OCI-LY1 (cell line): ENCODE data around the gene SLC50A1.
"Not testable (repeated sequence)": the region's sequence is repeated elsewhere in the genome, so short reads cannot be mapped to it uniquely, and the experiment has no call there.

Source experiments
- H2AFZ ChIP-seq: fragments of 200-600 bp; sonication (generic), shearing (Covaris generic); 2 replicates; pipeline ENCODE4 v1.6.0; 2014; ENCODE audit warnings: antibody characterized with exemption, mild to moderate bottlenecking, low read length
- H3F3A ChIP-seq: fragments of 200-600 bp; sonication (generic), shearing (Covaris generic); 2 replicates; pipeline ENCODE4 v1.6.0; 2014; ENCODE audit warnings: mild to moderate bottlenecking, antibody characterized with exemption, low read length, moderate library complexity; ENCODE audit not compliant: insufficient read depth
- H3K27ac ChIP-seq: fragments of 200-600 bp; sonication (generic); 2 replicates; pipeline ENCODE4 v1.5.1; 2014; ENCODE audit warnings: low read length, mixed run types, mild to moderate bottlenecking, low read depth; ENCODE audit not compliant: poor library complexity, severe bottlenecking
- H3K27me3 ChIP-seq: fragments of 200-600 bp; sonication (generic); 2 replicates; pipeline ENCODE4 v1.6.0; 2014; ENCODE audit warnings: antibody characterized with exemption, mild to moderate bottlenecking, low read length, moderate library complexity; ENCODE audit not compliant: insufficient read depth
- H3K36me3 ChIP-seq: fragments of 200-600 bp; sonication (generic); 2 replicates; pipeline ENCODE4 v1.6.1; 2014; ENCODE audit warnings: mild to moderate bottlenecking, antibody characterized with exemption, low read length, moderate library complexity, mixed read lengths; ENCODE audit not compliant: insufficient read depth
- H3K4me1 ChIP-seq: fragments of 200-600 bp; sonication (generic); 2 replicates; pipeline ENCODE4 v1.5.1; 2014; ENCODE audit warnings: mild to moderate bottlenecking, low read length, moderate library complexity; ENCODE audit not compliant: insufficient read depth, severe bottlenecking
- H3K4me2 ChIP-seq: fragments of 200-600 bp; sonication (generic), shearing (Covaris generic); 2 replicates; pipeline ENCODE4 v1.6.1; 2014; ENCODE audit warnings: low read length
- H3K4me3 ChIP-seq: fragments of 200-600 bp; sonication (generic); 2 replicates; pipeline ENCODE4 v1.5.1; 2014; ENCODE audit warnings: low read length, low read depth, mild to moderate bottlenecking, mixed read lengths; ENCODE audit not compliant: poor library complexity, severe bottlenecking
- H3K79me2 ChIP-seq: fragments of 200-600 bp; shearing (Covaris generic); 2 replicates; pipeline ENCODE4 v1.6.1; 2016; ENCODE audit warnings: mixed run types, low read length, mixed read lengths; ENCODE audit not compliant: insufficient read depth
- H3K9ac ChIP-seq: fragments of 200-600 bp; sonication (generic), shearing (Covaris generic); 2 replicates; pipeline ENCODE4 v1.6.1; 2014; ENCODE audit warnings: mild to moderate bottlenecking, low read length, mixed read lengths
- H3K9me2 ChIP-seq: fragments of 200-600 bp; sonication (generic), shearing (Covaris generic); 2 replicates; pipeline ENCODE4 v1.6.1; 2014; ENCODE audit warnings: low read depth, mild to moderate bottlenecking, low read length, mixed read lengths
- H3K9me3 ChIP-seq: fragments of 200-600 bp; shearing (Covaris generic); 2 replicates; pipeline ENCODE4 v1.6.1; 2014; ENCODE audit warnings: low read length, mixed read lengths
- H4K20me1 ChIP-seq: fragments of 200-600 bp; sonication (generic), shearing (Covaris generic); 2 replicates; pipeline ENCODE4 v1.6.0; 2016; ENCODE audit warnings: mild to moderate bottlenecking, low read length; ENCODE audit not compliant: insufficient read depth
- EZH2 ChIP-seq: fragments of 200-600 bp; sonication (generic), shearing (Covaris generic); IDR thresholded peaks from 2 replicates; pipeline ENCODE4 v1.8.0; 2017; ENCODE audit warnings: borderline replicate concordance, mixed run types, mild to moderate bottlenecking, antibody characterized with exemption, low read length, moderate library complexity, mixed read lengths
- TF ChIP-seq, protein P1 (sequence below): fragments of 200-600 bp; sonication (generic), shearing (Covaris generic); IDR thresholded peaks from 2 replicates; pipeline ENCODE4 v1.5.1; 2017; ENCODE audit warnings: mild to moderate bottlenecking, antibody characterized with exemption, low read length, moderate library complexity, mixed read lengths

SLC50A1 gene

DNA sequence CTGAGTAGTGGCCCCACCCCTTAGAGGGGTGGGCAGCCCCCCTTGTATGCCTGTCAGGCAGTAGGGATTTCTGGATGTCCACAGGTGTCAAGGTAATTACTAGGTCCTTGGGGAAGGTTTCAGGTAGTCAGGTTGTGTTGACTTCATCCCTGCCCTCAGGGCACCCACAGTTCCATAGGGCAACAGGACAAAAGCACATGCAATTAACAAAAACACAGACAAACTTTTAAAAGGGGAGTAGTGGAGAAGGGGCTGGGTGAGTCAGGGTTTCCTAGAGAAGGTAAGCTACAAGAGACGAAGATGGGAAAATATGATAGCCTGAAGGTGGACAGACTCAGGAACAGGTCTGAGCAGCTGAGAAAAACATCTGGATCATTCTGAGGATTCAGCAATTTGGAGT, 23.3 kb downstream of the SLC50A1 start:
- H3K4me2 ChIP-seq: no peak overlapping the region
- no peaks in the 10 kb centered on the region; the same call in 1 of the 2 replicates for H3K27me3 ChIP-seq
- no peak overlapping the region for H3K9ac ChIP-seq
- H4K20me1 ChIP-seq: no peaks in the 10 kb centered on the region
- no peak overlapping the region for H3K4me3 ChIP-seq
- H3F3A ChIP-seq: no peaks in the 10 kb centered on the region
- H3K27ac ChIP-seq: no peak overlapping the region
- TF ChIP-seq EZH2: no peak
- TF ChIP-seq, protein P1, sequence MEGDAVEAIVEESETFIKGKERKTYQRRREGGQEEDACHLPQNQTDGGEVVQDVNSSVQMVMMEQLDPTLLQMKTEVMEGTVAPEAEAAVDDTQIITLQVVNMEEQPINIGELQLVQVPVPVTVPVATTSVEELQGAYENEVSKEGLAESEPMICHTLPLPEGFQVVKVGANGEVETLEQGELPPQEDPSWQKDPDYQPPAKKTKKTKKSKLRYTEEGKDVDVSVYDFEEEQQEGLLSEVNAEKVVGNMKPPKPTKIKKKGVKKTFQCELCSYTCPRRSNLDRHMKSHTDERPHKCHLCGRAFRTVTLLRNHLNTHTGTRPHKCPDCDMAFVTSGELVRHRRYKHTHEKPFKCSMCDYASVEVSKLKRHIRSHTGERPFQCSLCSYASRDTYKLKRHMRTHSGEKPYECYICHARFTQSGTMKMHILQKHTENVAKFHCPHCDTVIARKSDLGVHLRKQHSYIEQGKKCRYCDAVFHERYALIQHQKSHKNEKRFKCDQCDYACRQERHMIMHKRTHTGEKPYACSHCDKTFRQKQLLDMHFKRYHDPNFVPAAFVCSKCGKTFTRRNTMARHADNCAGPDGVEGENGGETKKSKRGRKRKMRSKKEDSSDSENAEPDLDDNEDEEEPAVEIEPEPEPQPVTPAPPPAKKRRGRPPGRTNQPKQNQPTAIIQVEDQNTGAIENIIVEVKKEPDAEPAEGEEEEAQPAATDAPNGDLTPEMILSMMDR: no peak
- no peaks in the 10 kb centered on the region for H3K79me2 ChIP-seq
- H3K36me3 ChIP-seq: no peaks in the 10 kb centered on the region
- H3K4me1 ChIP-seq: no peaks in the 10 kb centered on the region
- H2AFZ ChIP-seq: no peak overlapping the region
- no peaks in the 10 kb centered on the region for H3K9me3 ChIP-seq
- no peaks in the 10 kb centered on the region for H3K9me2 ChIP-seq

DNA sequence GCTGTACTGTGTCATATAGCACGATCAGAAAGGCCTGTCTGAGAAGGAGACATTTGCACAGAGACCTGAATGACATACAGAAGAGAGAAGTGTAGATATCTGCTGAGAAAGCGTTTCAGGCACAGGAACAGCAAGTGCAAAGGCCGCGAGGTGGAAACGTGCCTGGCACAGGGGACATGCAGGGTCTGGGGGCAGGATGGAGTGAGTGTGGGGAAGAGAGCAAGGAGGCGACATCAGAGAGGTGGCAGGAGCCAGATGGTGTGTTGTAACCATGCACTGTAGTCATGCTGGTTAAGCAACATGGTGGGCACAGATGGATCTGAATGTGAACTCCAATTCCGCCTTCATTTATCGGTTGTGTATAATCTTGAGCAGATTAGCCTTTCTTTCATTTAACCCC, 24.5 kb downstream of the SLC50A1 start:
- H3K36me3 ChIP-seq: no peaks in the 10 kb centered on the region
- no peak for TF ChIP-seq EZH2
- TF ChIP-seq, protein P1: no peak
- no peak overlapping the region for H3K4me3 ChIP-seq
- no peaks in the 10 kb centered on the region for H3K79me2 ChIP-seq
- no peaks in the 10 kb centered on the region for H3F3A ChIP-seq
- H3K9me3 ChIP-seq: no peaks in the 10 kb centered on the region
- H4K20me1 ChIP-seq: no peaks in the 10 kb centered on the region
- H2AFZ ChIP-seq: no peak overlapping the region
- no peaks in the 10 kb centered on the region for H3K9me2 ChIP-seq
- H3K4me2 ChIP-seq: no peak overlapping the region
- H3K27me3 ChIP-seq: no peaks in the 10 kb centered on the region; the same call in 1 of the 2 replicates
- no peaks in the 10 kb centered on the region for H3K4me1 ChIP-seq
- no peak overlapping the region for H3K9ac ChIP-seq
- no peak overlapping the region for H3K27ac ChIP-seq

DNA sequence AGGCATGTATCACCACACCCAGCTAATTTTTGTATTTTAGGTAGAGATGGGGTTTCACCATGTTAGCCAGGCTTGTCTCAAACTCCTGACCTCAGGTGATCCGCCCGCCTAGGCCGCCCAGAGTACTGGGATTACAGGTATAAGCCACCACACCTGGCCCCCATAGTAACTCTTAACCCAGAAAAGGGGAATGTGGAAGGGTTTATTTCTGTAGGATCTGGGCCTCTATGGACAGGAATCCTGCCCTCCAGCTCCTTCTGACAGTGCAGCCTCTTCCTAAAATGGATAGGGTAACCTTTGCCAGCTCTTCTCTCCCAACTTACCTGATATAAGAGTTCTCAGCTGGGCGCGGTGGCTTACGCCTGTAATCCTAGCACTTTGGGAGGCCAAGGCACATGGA, 27.0 kb downstream of the SLC50A1 start:
- not testable (repeated sequence) for H3K27me3 ChIP-seq, H3F3A ChIP-seq, H3K4me2 ChIP-seq, H3K9me2 ChIP-seq, H3K36me3 ChIP-seq, H3K79me2 ChIP-seq, H3K4me1 ChIP-seq, H3K4me3 ChIP-seq, H2AFZ ChIP-seq, H3K9me3 ChIP-seq, H3K9ac ChIP-seq, H4K20me1 ChIP-seq, H3K27ac ChIP-seq

DNA sequence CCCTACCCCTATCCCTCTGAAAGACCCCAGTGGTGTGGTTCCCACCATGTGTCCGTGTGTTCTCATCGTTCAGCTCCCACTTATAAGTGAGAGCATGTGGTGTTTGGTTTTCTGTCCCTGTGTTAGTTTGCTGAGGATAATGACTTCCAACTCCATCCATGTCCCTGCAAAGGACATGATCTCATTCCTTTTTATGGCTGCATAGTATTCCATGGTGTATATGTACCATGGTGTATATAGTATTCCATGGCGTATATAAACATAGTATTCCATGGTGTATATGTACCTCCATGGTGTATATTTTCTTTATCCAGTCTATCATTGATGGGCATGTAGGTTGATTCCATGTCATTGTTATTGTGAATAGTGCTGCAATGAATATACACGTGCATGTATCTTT, 28.1 kb downstream of the SLC50A1 start:
- H3K9ac ChIP-seq, H3K4me2 ChIP-seq, H3K79me2 ChIP-seq, H3K36me3 ChIP-seq, H4K20me1 ChIP-seq, H3F3A ChIP-seq, H2AFZ ChIP-seq, H3K27me3 ChIP-seq, H3K9me3 ChIP-seq, H3K9me2 ChIP-seq, H3K4me3 ChIP-seq, H3K27ac ChIP-seq, H3K4me1 ChIP-seq: not testable (repeated sequence)

DNA sequence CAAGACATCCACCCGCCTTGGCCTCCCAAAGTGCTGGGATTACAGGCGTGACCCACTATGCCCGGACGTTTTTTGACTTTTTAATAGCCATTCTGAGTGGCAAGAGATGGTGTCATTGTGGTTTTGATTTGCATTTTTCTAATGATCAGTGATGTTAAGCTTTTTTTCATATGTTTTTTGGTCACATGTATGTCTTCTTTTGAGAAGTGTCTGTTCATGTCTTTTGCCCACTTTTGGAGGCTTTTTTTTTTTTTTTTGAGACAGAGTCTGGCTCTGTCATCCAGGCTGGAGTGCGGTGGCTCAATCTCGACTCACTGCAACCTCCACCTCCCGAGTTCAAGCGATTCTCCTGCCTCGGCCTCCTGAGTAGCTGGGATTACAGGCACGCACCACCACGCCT, 29.0 kb downstream of the SLC50A1 start:
- not testable (repeated sequence) for H3K4me1 ChIP-seq, H3K79me2 ChIP-seq, H4K20me1 ChIP-seq, H3K9me2 ChIP-seq, H3K27me3 ChIP-seq, H3K27ac ChIP-seq, H3K4me2 ChIP-seq, H3K9me3 ChIP-seq, H3F3A ChIP-seq, H3K9ac ChIP-seq, H2AFZ ChIP-seq, H3K4me3 ChIP-seq
- H3K36me3 ChIP-seq: peaks cover 10% of the 10 kb centered on the region
